ENCODE data around the gene ABLIM3. TPM values are rescaled to one million over a fixed set of nuclear protein-coding genes. Genes with fewer than 3 reads are reported as not detected.
A peak's percentile ranks its signal among the peaks of the same experiment; 100 is the strongest.

Gene ABLIM3
- total and polyA plus RNA-seq, 4 donors: 8.0 to 54.2 (median 33.6) TPM

DNA sequence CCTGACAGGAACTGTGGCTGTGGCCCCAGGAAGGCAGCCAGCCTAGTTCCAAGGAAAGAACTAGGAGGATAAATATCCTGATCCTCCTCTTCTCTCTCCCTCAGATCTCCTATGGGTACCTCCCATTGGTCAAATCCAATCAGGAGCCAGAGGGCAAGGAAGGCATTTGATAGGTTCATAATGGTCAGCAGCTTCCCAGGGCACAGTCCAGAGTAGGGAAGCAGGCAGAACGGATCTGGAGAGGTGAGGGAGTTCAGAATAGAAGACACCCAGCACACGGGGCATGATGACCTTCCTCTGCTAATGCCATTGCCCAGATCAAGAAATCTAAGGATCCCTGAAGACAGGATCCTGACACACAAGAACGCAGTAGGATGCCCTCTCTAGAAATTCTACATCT, 8.6 kb downstream of the ABLIM3 start:
- ATAC-seq (ENCODE audit: insufficient read depth, low FRiP score): no peak
- no peak overlapping the region for H3K4me3 ChIP-seq
- WGBS, 2 donors: 60 to 79% methylated on average over 3 of the region's 3 CpGs
- no peaks in the 10 kb centered on the region for H3K9me3 ChIP-seq (ENCODE audit: control insufficient read depth in 4 of 4, insufficient read depth in 3 of 4, low read length in 3 of 4)
- peaks cover 19 to 53% (median 35%) of the 10 kb centered on the region in 5 donors for H3K4me1 ChIP-seq (ENCODE audit: control insufficient read depth in 5 of 5, insufficient read depth in 5 of 5, low read length in 5 of 5)
- H3K27me3 ChIP-seq (ENCODE audit: control insufficient read depth in 3 of 3, insufficient read depth in 3 of 3, low read length in 2 of 3): no peaks in the 10 kb centered on the region
- DNase-seq: no peak
- no peak overlapping the region for H3K9ac ChIP-seq (ENCODE audit: insufficient read depth in 1 of 2, low read length in 2 of 2)
- peak overlapping the region; percentile 37 to 86 for H3K27ac ChIP-seq (ENCODE audit: low read depth in 1 of 2, low read length in 1 of 2)
- TF ChIP-seq, protein P1, sequence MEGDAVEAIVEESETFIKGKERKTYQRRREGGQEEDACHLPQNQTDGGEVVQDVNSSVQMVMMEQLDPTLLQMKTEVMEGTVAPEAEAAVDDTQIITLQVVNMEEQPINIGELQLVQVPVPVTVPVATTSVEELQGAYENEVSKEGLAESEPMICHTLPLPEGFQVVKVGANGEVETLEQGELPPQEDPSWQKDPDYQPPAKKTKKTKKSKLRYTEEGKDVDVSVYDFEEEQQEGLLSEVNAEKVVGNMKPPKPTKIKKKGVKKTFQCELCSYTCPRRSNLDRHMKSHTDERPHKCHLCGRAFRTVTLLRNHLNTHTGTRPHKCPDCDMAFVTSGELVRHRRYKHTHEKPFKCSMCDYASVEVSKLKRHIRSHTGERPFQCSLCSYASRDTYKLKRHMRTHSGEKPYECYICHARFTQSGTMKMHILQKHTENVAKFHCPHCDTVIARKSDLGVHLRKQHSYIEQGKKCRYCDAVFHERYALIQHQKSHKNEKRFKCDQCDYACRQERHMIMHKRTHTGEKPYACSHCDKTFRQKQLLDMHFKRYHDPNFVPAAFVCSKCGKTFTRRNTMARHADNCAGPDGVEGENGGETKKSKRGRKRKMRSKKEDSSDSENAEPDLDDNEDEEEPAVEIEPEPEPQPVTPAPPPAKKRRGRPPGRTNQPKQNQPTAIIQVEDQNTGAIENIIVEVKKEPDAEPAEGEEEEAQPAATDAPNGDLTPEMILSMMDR (IDR thresholded peaks at IDR 0.05; ENCODE audit: control extremely low read depth, extremely low read depth): no peak
- peaks cover 0 to 5% (median under 1%) of the 10 kb centered on the region in 4 donors for H3K36me3 ChIP-seq (ENCODE audit: control insufficient read depth in 4 of 4, insufficient read depth in 4 of 4, low read length in 4 of 4)

DNA sequence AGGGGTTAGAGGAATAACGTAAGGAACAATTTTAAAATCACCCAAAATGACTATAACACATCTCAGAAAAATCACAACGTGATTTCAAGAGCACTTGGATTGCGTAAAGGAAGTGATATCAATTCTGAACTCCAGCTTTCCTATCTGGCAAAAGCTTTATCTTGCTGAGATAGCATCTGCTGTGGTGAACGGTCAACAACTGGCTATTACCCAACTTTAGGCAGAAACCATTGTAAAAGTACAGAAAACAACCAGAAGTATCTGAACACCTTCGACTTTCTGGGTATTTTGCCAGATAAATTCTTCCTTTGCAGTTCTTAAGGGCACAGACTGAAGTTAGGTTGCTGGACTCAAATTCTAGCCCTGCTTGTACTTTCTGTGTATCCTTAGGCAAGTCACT, 9.2 kb downstream of the ABLIM3 start:
- no peak for DNase-seq
- Histone ChIP-seq H3K27me3 (ENCODE audit: control insufficient read depth in 3 of 3, insufficient read depth in 3 of 3, low read length in 2 of 3) (no peaks in the 10 kb centered on the region), H3K9ac (ENCODE audit: insufficient read depth in 1 of 2, low read length in 2 of 2) (no peak overlapping the region), H3K27ac (ENCODE audit: low read depth in 1 of 2, low read length in 1 of 2) (peak overlapping the region in 1 of 2 donors; percentile 86), H3K4me3 (no peak overlapping the region), H3K36me3 (ENCODE audit: control insufficient read depth in 4 of 4, insufficient read depth in 4 of 4, low read length in 4 of 4) (peaks cover 0 to 4% (median 2%) of the 10 kb centered on the region in 4 donors), H3K4me1 (ENCODE audit: control insufficient read depth in 5 of 5, insufficient read depth in 5 of 5, low read length in 5 of 5) (peaks cover 19 to 57% (median 35%) of the 10 kb centered on the region in 5 donors), H3K9me3 (ENCODE audit: control insufficient read depth in 4 of 4, insufficient read depth in 3 of 4, low read length in 3 of 4) (no peaks in the 10 kb centered on the region)
- WGBS, 2 donors: 12 to 17% methylated on average over 5 of the region's 5 CpGs
- TF ChIP-seq, protein P1 (IDR thresholded peaks at IDR 0.05; ENCODE audit: control extremely low read depth, extremely low read depth): no peak
- ATAC-seq (ENCODE audit: insufficient read depth, low FRiP score): no peak

DNA sequence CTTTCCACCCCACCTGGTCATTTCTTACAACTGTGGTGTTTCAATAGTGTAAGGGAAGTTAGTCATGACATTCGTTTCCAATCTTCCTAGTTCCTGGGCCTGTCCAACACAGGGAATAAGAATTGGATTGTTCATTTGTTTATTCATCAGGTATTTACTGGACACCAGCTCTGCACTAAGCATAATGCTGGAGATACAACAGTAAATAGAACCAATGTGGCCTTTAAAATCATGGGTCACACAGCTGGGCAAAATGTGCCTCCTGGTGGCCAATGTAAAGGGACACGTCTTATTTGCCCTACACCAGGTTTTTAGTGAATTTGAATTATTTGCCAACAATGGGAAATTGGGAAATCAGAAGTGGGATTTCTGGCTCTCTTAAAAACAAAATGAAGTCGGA, 10.4 kb downstream of the ABLIM3 start:
- Histone ChIP-seq H3K9ac (ENCODE audit: insufficient read depth in 1 of 2, low read length in 2 of 2) (no peak overlapping the region), H3K27ac (ENCODE audit: low read depth in 1 of 2, low read length in 1 of 2) (peak overlapping the region in 1 of 2 donors; percentile 86), H3K27me3 (ENCODE audit: control insufficient read depth in 3 of 3, insufficient read depth in 3 of 3, low read length in 2 of 3) (no peaks in the 10 kb centered on the region), H3K4me3 (no peak overlapping the region), H3K4me1 (ENCODE audit: control insufficient read depth in 5 of 5, insufficient read depth in 5 of 5, low read length in 5 of 5) (peaks cover 19 to 65% (median 41%) of the 10 kb centered on the region in 5 donors), H3K9me3 (ENCODE audit: control insufficient read depth in 4 of 4, insufficient read depth in 3 of 4, low read length in 3 of 4) (no peaks in the 10 kb centered on the region), H3K36me3 (ENCODE audit: control insufficient read depth in 4 of 4, insufficient read depth in 4 of 4, low read length in 4 of 4) (peaks cover 0 to 9% (median under 1%) of the 10 kb centered on the region in 4 donors)
- TF ChIP-seq, protein P1 (IDR thresholded peaks at IDR 0.05; ENCODE audit: control extremely low read depth, extremely low read depth): no peak
- DNase-seq (no peak), ATAC-seq (ENCODE audit: insufficient read depth, low FRiP score) (no peak)
- WGBS, 2 donors: 56 to 70% methylated on average over 3 of the region's 3 CpGs

DNA sequence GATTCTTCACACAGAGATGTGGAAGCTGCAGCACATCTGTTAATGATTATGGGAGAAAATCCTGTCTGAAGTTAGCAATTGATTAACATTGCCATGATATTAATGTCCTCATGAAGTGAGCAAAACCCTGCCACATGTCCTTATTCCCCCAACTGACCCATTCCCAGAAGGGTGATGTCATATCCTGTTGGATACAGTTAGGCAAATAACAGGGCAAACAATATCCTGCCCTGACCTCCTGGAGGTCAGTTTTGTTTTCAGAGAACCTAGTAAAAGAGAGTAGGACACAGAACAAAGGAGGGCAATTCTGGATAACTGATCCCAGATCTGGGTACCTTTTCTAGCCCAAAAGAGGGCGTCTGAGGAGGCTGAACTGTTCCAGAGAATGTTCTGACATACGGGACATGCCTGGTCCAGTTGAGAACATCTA, 11.0 kb downstream of the ABLIM3 start:
- Histone ChIP-seq H3K27me3 (ENCODE audit: control insufficient read depth in 3 of 3, insufficient read depth in 3 of 3, low read length in 2 of 3) (no peaks in the 10 kb centered on the region), H3K4me1 (ENCODE audit: control insufficient read depth in 5 of 5, insufficient read depth in 5 of 5, low read length in 5 of 5) (peaks cover 19 to 71% (median 45%) of the 10 kb centered on the region in 5 donors), H3K36me3 (ENCODE audit: control insufficient read depth in 4 of 4, insufficient read depth in 4 of 4, low read length in 4 of 4) (peaks cover 0 to 9% (median under 1%) of the 10 kb centered on the region in 4 donors), H3K9me3 (ENCODE audit: control insufficient read depth in 4 of 4, insufficient read depth in 3 of 4, low read length in 3 of 4) (no peaks in the 10 kb centered on the region), H3K4me3 (no peak overlapping the region), H3K9ac (ENCODE audit: insufficient read depth in 1 of 2, low read length in 2 of 2) (no peak overlapping the region), H3K27ac (ENCODE audit: low read depth in 1 of 2, low read length in 1 of 2) (peak overlapping the region; percentile 30 to 86)
- ATAC-seq (ENCODE audit: insufficient read depth, low FRiP score): no peak
- WGBS, 2 donors: 68 to 86% methylated on average over 2 of the region's 2 CpGs
- DNase-seq: no peak
- TF ChIP-seq, protein P1 (IDR thresholded peaks at IDR 0.05; ENCODE audit: control extremely low read depth, extremely low read depth): no peak
